DLD1 (cell line): Measurements from ENCODE around the gene TRIO.
"Not testable (repeated sequence)": the region's sequence is repeated elsewhere in the genome, so short reads cannot be mapped to it uniquely, and the experiment has no call there.

ENCODE experiments used
- in situ Hi-C: cut with HindIII; loops from 2 replicates; pipeline ENCODE4 v1.10.0; 2017; ENCODE audit warnings: low sequenced_read_pairs

The TRIO gene

GRCh38 chr5:14510156-14510734 is 367.1 kb downstream of the TRIO start:
- in situ Hi-C loops, result no loop called here

GRCh38 chr5:14510880-14511279 is 367.7 kb downstream of the TRIO start:
- in situ Hi-C loops, result no loop called here

- in situ Hi-C loops, result no loop called here
Measured at GRCh38 chr5:14512574-14512973, 369.4 kb downstream of the TRIO start.

GRCh38 chr5:14513266-14513665 is 370.1 kb downstream of the TRIO start:
- in situ Hi-C loops, result no loop called here

GRCh38 chr5:14516901-14517300 is 373.8 kb downstream of the TRIO start:
- in situ Hi-C loops, result no loop called here

DNA sequence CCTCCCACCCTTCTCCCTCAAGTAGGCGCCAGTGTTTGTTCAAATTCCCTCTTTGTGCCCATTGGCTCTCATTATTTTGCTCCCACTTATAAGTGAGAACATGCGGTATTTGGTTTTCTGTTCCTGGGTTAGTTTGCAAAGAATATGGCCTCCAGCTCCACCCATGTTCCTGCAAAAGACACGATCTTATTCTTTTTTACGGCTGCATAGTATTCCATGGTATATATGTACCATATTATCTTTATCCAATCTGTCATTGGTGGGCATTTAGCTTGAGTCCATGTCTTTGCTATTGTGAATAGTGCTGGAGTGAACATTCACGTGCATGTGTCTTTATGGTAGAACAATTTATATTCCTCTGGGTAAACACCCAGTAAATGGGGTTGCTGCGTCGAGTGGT is 375.5 kb downstream of the TRIO start:
- in situ Hi-C loops, result no loop called here

DNA sequence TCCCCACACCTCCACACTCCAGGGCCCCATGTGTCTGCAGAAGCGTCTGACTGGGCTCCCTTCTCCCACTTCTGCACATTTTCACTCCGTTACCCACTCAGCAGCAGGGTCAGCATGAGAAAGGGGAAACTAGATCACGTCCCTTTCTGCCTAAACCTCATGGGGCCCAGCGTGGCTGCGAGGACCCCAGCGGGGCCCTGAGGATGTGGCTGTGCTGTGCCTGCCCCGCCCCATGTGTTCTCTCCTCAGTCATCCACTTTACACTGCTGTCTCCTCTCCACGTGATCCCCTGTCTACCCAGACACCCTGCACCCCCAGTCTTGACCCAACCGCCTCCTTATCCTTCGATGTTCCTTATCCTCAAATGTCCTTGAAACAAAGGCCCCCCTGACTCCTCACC is 378.6 kb downstream of the TRIO start:
- in situ Hi-C loops, result no loop called here

GRCh38 chr5:14522721-14523120 is 379.6 kb downstream of the TRIO start:
- in situ Hi-C loops, result no loop called here

DNA sequence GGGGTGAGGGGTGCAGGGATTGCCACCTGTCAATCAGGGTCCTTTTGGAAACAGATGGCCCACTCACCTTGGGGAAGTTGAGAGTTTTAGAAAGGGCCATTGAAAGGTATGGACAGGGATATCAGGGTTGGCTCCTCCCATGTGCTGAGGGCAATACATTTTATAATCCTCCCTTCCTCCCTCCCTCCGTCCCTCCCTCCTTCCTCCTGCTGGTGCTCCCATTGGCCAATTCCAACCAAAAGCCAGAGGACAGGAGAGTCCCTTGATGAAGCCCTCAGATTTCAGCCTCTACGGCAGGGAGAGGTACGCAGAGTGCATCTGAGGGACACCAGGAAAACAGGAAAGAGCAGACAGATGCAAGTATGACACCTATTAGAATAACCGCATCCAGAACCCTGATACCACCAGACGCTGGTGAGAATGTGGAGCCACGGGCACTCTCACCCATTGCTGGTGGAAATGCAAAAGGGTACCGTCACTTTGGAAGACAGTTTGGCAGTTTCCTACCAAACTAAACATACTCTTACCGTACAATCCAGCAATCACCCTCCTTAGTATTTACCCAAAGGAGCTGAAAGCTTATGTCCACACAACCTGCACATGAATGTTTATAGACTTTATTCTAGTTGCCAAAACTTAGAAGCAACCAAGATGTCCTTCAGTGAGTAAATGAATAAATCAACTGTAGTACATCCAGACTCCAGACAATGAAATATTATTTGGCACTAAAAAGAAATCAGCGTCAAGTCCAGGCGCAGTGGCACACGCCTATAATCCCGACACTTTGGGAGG is 380.3 kb downstream of the TRIO start:
- in situ Hi-C loops, result no loop called here

DNA sequence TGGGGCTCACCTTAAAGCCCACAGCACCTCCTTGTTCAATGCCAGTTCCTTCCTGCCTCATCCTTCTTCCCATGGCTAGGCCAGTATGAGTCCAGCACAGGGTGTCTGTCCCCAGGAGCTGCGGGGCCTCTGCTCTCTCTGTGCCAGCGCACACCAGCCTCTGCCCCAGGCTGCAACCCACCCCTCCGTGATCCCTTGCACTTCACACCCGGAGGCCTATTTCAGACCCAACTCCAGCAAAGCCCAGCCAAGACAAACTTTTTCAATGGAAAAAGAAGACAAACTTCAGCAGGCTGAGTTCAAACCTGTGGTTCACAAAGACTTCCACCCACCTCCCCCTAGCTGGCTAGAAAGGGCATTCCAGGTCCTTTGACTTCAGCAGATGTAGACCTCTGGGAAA is 382.3 kb downstream of the TRIO start:
- in situ Hi-C loops, result loop anchor here (25.0 kb wide), 1 partner anchor 538 kb away; no protein-coding TSS in a partner anchor

GRCh38 chr5:14526493-14526892 is 383.4 kb downstream of the TRIO start:
- in situ Hi-C loops, result loop anchor here (25.0 kb wide), 1 partner anchor 539 kb away; no protein-coding TSS in a partner anchor

GRCh38 chr5:14528115-14528514 is 385.0 kb downstream of the TRIO start:
- in situ Hi-C loops, result loop anchor here (25.0 kb wide), 1 partner anchor 541 kb away; no protein-coding TSS in a partner anchor

GRCh38 chr5:14528926-14529325 is 385.8 kb downstream of the TRIO start:
- in situ Hi-C loops, result loop anchor here (25.0 kb wide), 1 partner anchor 542 kb away; no protein-coding TSS in a partner anchor

- in situ Hi-C loops, result loop anchor here (25.0 kb wide), 1 partner anchor 544 kb away; no protein-coding TSS in a partner anchor
Measured at GRCh38 chr5:14531668-14532067, 388.5 kb downstream of the TRIO start.

- in situ Hi-C loops, result loop anchor here (25.0 kb wide), 1 partner anchor 545 kb away; no protein-coding TSS in a partner anchor
Measured at GRCh38 chr5:14532180-14532579, 389.0 kb downstream of the TRIO start.

- in situ Hi-C loops, result loop anchor here (25.0 kb wide), 1 partner anchor 547 kb away; no protein-coding TSS in a partner anchor
Measured at GRCh38 chr5:14534773-14535172, 391.6 kb downstream of the TRIO start.

GRCh38 chr5:14545308-14545707 is 402.2 kb downstream of the TRIO start:
- in situ Hi-C loops, result loop anchor here (25.0 kb wide), 1 partner anchor 558 kb away; no protein-coding TSS in a partner anchor

DNA sequence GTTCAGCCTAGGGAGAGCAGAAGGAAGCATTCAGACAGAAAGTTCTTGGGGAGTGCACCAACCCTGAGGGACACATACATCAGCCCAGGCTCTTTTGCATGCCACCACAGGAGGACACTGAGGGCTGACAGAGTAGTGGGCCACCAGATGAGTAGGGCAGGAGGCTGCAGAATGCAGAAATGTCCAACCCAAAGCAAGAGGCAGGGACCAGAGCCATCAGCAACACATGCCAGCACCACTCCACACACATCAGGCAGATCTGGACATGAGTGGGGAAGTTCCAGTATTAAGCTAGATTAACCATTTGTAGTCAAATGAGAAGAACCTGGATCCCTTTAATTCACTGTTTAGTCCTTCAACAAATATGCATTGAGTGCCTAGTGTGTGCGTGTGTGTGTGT is 402.7 kb downstream of the TRIO start:
- in situ Hi-C loops, result loop anchor here (25.0 kb wide), 1 partner anchor 559 kb away; no protein-coding TSS in a partner anchor

DNA sequence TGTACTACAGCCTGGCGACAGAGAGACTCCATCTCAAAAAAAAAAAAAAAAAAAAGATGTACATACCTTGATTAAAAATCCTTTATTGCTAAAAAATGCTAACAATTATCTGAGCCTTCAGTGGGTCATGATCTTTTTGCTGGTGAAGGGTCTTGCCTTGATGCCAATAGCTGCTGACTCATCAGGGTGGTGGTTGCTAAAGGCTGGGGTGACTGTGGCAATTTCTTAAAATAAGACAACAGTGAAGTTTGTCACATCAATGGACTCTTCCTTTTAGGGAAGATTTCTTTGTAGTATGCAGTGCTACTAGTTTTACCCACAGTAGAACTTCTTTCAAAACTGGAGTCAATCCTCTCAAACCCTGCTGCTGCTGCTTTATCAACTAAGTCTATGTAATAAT is 404.5 kb downstream of the TRIO start:
- in situ Hi-C loops, result loop anchor here (25.0 kb wide), 1 partner anchor 560 kb away; no protein-coding TSS in a partner anchor

DNA sequence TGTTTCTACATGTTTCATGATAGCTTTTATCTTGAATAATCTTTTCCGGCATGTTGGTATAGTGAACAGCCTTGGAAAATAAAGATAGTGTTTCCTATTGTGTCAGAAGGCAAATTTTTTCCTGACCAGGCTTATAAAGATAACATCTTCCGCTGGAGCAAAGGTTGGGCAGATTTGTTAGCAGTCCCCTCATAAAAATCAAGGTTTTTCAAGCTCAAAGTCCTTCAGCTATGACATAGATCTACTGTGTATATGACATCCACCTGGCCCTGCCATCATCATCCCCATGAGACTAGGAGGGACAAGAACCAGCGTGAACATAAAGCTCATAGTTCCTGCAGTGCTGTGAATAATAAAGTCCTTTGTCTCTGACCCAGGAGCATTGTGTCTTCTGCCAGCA is 408.1 kb downstream of the TRIO start:
- in situ Hi-C loops, result no loop called here

DNA sequence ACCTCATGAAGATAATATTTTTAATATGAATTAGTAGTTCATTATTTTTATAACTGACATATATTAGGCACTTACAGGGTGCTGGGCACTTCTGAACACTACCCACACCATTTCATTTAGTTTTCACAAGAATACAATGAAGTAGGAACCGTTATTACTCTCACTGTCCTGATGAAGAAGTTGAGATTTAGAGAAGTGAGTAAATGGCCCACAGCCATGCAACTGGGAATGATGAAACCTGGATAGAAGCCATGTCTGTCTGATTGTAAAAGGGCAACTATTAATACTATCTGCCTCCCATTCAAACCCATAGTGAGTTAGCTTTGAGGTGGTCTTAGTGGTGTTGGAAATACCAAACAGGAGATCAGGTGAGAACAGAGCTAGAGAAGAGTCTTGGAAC is 408.9 kb downstream of the TRIO start:
- in situ Hi-C loops, result no loop called here

GRCh38 chr5:14554288-14554687 is 411.1 kb downstream of the TRIO start:
- in situ Hi-C loops, result not testable (repeated sequence)
